Femur (tissue), 1 donor: ENCODE data around the gene IL15RA.
"Not testable (repeated sequence)": the region's sequence is repeated elsewhere in the genome, so short reads cannot be mapped to it uniquely, and the experiment has no call there.

Experiments
- DNase-seq: peaks from one replicate; pipeline ENCODE4 v3.0.0-alpha.2; 2017

IL15RA gene

DNA sequence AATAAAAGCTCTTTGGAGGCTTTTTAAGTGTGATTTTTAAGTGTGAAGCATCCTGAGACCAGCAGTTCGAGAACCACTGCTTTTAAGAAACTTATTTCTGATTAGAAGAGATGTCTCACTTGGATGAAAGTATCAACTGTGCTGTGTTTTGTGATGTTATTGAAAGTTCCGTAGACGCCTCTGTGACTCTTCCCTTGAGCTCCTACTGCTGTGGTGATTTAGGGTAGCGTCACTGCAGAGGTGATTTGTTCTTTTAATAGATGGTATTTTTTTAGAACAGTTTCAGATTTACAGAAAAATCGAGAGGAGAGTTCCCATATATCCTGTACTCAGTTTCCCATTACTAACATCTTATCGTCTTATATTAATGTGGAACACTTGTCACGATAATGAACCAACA lies 57.8 kb downstream of the IL15RA start:
- DNase-seq: no peak

- no peak for DNase-seq
These were observed 58.6 kb downstream of the IL15RA start for GRCh38 chr10:5918763-5919162.

- no peak for DNase-seq
These were observed 60.0 kb downstream of the IL15RA start for GRCh38 chr10:5917305-5917704.

DNA sequence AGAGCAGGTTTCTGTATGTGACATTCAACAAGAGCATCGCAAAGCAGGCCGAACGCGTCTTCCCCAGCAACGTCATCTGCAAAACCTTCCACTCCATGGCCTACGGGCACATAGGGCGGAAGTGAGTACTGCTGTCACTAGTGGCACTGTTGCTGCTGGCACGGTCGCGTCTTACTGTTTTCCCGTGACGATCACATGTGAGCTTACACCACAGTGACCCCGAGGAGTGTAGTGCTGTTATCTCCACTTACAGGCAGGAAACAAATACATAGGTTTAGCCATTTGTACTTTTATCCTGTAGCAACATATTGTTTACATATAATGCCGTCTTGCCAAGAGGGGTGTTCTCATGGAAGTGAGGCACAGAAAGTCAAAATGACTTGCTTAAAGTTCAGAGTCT lies 61.9 kb downstream of the IL15RA start:
- no peak for DNase-seq

DNA sequence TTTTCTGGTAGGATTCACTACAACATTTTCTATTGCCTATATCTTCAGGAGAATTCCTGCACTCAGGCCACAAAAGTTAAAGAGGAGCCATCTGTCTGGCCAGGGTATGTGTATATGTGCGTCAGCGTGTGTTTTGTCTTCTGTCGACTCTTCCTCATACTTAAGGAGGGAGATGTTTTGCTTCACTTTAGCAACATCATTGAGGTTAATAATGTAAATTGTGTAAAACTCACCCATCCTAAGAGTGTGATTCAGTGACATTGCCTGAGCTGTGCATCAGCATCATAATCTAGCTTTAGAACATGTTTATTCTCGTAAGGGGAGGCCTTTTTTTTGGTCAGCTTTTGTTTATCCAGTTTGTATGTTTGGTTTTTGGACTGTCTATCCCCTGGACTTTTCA lies 63.6 kb downstream of the IL15RA start:
- no peak for DNase-seq

GRCh38 chr10:5911670-5912069 lies 65.7 kb downstream of the IL15RA start:
- DNase-seq: no peak

- DNase-seq: no peak
These were observed 66.8 kb downstream of the IL15RA start for GRCh38 chr10:5910323-5911100.

- DNase-seq: not testable (repeated sequence)
These were observed 68.7 kb downstream of the IL15RA start for GRCh38 chr10:5908676-5909075.

DNA sequence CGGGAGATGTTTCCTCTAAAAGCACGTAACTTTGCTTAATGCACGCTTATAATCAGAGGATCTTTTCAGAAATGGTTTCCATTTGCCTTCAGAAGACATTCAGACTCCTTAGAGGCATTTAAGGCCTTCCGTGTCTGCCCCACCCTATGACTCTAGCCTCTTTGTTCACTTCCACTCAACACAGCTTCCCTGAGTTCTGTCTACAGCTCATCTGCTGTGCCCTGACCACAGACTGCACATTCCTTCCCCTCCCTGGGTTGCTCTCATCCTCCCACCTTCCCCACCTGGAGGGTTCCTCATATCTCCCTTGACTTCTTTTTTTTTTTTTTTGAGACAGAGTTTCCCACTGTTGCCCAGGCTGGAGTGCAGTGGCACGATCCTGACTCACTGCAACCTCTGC lies 70.7 kb downstream of the IL15RA start:
- no peak for DNase-seq

DNA sequence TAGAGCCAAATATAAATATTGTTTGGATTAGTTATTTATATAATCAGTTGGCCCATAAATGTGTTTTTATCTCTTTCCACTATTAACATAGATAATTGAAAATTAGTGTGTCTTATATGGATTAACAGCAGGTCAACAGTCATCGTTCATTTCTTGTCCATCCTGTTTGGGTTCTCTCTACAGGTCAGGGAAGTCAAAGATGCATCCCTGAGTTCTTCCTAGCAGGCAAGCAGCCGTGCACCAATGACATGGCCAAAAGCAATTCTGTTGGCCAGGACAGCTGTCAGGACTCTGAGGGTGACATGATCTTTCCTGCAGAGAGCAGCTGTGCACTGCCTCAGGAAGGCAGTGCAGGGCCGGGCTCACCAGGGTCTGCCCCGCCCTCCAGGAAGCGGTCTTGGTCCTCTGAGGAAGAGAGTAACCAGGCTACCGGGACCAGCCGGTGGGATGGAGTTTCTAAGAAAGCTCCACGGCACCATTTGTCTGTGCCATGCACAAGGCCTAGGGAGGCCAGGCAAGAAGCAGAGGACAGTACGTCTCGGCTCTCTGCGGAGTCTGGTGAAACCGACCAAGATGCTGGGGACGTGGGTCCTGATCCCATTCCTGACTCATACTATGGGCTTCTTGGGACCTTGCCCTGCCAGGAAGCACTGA lies 71.4 kb downstream of the IL15RA start:
- peak; percentile 51 for DNase-seq

DNA sequence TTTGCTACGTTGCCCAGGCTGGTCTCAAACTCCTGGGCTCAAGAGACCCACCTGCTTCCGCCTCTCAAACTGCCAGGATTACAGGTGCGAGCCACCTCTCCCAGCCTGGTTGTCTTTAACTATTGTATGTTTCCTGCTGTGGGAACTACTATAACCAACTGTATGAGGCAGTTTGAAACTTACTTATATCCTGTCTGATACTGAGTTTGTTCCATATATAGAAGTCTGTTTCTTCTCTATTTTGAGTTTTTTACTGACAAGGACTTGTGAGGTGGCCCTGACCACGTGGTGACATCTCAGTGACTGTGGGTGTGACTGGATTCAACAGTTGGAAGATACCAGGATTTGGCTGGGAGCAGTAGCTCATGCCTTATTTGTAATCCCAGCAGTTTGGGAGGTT lies 73.1 kb downstream of the IL15RA start:
- DNase-seq: no peak

GRCh38 chr10:5903563-5903962 lies 73.8 kb downstream of the IL15RA start:
- no peak for DNase-seq

- DNase-seq: no peak
These were observed 74.7 kb downstream of the IL15RA start for GRCh38 chr10:5902511-5903274.
